Measurements from ENCODE around the gene SCGB3A1. TPM values are rescaled to one million over a fixed set of nuclear protein-coding genes. Genes with fewer than 3 reads are reported as not detected.

Gene SCGB3A1
- total RNA-seq, 1 donor from 2014 or later: not detected

DNA sequence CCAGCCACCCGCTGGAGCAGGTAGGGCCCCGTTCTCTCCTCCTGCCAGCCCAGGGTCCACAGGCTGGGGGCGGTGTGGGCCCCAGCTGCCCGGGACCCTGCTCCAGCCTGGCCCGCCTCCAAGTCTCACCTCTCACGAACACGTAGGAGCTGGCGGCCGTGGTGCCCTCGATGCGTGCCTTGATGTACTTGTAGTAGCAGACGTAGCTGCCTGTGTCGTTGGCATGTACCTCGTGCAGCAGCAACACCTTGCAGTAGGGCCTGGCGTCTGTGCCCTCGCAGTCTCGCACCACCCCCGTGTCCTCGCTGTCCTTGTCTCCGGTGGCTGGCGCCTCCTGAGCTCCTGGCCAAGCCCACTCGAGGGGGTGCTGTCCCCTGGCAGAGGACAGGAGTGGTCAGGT lies 39.1 kb upstream of the SCGB3A1 start:
- no peak overlapping the region for H3K27ac ChIP-seq (replicated peaks)
- DNase-seq: no peak
- intact Hi-C loops (cut with micrococcal nuclease): no loop called here

DNA sequence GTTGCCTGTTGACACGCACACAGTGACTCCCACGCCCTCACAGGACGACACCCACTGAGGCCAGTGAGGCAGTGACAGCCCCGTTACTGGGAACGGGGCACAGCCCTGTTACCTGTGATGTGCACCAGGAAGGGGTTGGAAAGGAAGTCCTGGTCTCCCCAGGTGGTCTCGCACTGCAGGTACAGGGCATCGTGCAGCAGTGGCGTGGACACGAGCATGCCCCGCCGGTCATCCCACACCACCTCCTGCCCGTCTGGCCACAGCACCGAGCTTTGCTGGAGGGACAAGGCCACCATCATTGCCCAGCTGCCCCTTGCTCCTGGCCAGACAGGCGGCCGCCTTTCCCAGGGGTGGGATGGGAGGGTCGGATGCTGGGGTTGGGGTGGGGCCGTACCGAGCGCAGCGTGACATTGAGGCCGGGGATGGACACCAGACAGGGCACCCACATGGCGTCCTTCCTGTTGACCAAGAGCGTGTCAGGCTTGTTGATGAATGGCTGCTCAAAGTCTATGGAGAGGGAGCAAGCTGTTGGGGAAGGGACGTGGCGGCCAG lies 38.6 kb upstream of the SCGB3A1 start:
- Histone ChIP-seq H3K4me1 (peaks cover 9% of the 10 kb centered on the region), H3K27me3 (ENCODE audit: low read depth) (peaks cover 24% of the 10 kb centered on the region), H3K36me3 (no peaks in the 10 kb centered on the region), H3K27ac (replicated peaks) (no peak overlapping the region), H3K4me3 (no peak overlapping the region), H3K9me3 (replicated peaks) (no peaks in the 10 kb centered on the region)
- no peak for DNase-seq
- TF ChIP-seq, protein P1, sequence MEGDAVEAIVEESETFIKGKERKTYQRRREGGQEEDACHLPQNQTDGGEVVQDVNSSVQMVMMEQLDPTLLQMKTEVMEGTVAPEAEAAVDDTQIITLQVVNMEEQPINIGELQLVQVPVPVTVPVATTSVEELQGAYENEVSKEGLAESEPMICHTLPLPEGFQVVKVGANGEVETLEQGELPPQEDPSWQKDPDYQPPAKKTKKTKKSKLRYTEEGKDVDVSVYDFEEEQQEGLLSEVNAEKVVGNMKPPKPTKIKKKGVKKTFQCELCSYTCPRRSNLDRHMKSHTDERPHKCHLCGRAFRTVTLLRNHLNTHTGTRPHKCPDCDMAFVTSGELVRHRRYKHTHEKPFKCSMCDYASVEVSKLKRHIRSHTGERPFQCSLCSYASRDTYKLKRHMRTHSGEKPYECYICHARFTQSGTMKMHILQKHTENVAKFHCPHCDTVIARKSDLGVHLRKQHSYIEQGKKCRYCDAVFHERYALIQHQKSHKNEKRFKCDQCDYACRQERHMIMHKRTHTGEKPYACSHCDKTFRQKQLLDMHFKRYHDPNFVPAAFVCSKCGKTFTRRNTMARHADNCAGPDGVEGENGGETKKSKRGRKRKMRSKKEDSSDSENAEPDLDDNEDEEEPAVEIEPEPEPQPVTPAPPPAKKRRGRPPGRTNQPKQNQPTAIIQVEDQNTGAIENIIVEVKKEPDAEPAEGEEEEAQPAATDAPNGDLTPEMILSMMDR (IDR thresholded peaks at IDR 0.05; ENCODE audit: borderline replicate concordance): no peak
- intact Hi-C loops (cut with micrococcal nuclease): no loop called here

More for the DNA sequence above, 39.1 kb upstream of the SCGB3A1 start:
- TF ChIP-seq, protein P1 (IDR thresholded peaks at IDR 0.05; ENCODE audit: borderline replicate concordance): no peak
- no peaks in the 10 kb centered on the region for H3K9me3 ChIP-seq (replicated peaks)
- H3K4me3 ChIP-seq: no peak overlapping the region
- no peaks in the 10 kb centered on the region for H3K36me3 ChIP-seq
- H3K4me1 ChIP-seq: peaks cover 9% of the 10 kb centered on the region
- peaks cover 24% of the 10 kb centered on the region for H3K27me3 ChIP-seq (ENCODE audit: low read depth)

DNA sequence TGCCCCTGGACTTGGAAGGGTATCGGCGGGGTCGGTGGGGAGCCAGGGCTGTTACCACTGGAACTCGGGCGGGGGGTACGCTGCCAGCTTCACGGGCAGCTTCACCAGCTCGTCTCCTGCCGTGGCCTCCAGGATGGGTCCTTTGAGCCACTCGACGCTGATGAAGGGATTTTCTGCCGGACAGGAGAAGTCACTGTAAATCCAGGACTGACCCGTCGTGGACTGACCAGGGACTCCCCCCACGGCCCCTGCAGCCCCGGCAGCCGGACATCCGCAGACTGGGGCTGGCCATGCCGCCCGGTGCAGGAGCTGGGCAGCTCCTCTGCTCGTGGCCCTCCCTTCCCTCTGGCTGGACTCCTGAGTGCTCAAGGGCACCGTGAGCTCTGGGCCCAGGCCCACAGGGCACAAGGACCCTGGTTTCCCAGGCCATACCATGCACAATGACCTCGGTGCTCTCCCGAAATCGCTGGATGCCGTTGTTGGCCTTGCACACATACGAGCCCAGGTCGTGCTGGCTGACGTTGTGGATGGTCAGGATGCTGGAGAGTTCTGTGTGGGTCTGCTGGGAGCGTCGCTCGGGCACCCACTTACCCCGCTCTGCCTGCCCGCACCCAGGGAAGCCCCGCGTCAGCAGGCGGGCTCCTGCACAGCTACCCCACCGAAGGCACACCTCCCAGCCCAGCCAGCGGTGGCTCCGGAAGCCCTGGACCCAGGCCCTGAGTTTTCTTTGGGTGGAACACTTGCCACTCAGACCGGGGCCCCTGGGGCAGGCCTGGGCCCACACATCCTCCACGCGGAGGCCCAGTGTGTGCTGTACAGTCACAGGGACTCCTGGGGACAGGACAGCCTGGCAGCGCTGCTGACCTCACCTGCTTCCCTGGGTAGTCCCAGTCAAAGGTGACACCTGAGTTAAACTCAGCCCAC lies 37.8 kb upstream of the SCGB3A1 start:
- intact Hi-C loops (cut with micrococcal nuclease): no loop called here
- Histone ChIP-seq H3K4me1 (peaks cover 15% of the 10 kb centered on the region), H3K27me3 (ENCODE audit: low read depth) (peaks cover 24% of the 10 kb centered on the region), H3K36me3 (no peaks in the 10 kb centered on the region), H3K27ac (replicated peaks) (no peak overlapping the region), H3K9me3 (replicated peaks) (no peaks in the 10 kb centered on the region), H3K4me3 (no peak overlapping the region)
- TF ChIP-seq, protein P1 (IDR thresholded peaks at IDR 0.05; ENCODE audit: borderline replicate concordance): no peak
- DNase-seq: no peak

DNA sequence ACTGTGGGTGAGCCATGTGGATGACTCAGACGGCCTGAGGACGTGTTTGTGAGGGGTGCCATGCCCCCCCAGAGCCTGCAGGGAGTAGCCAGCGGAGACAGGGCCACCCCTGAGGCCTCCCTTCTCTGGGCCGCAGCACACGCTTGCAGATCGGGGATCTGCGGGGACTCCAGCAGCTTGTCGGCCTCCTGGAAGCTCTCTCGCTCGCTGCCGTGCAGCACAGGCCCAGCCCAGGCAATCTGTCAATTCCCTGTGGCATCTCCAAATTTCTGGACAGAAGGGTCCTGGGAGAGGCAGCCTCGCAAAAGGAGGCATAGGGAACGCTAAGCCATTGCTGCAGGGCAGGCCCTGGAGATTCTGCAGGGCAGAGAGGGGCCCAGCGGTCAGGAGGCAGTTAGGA lies 36.9 kb upstream of the SCGB3A1 start:
- H3K27ac ChIP-seq (replicated peaks): no peak overlapping the region
- H3K4me3 ChIP-seq: no peak overlapping the region
- H3K4me1 ChIP-seq: peaks cover 20% of the 10 kb centered on the region
- TF ChIP-seq, protein P1 (IDR thresholded peaks at IDR 0.05; ENCODE audit: borderline replicate concordance): no peak
- intact Hi-C loops (cut with micrococcal nuclease): no loop called here
- DNase-seq: no peak
- peaks cover 18% of the 10 kb centered on the region for H3K27me3 ChIP-seq (ENCODE audit: low read depth)
- no peaks in the 10 kb centered on the region for H3K36me3 ChIP-seq
- H3K9me3 ChIP-seq (replicated peaks): no peaks in the 10 kb centered on the region

DNA sequence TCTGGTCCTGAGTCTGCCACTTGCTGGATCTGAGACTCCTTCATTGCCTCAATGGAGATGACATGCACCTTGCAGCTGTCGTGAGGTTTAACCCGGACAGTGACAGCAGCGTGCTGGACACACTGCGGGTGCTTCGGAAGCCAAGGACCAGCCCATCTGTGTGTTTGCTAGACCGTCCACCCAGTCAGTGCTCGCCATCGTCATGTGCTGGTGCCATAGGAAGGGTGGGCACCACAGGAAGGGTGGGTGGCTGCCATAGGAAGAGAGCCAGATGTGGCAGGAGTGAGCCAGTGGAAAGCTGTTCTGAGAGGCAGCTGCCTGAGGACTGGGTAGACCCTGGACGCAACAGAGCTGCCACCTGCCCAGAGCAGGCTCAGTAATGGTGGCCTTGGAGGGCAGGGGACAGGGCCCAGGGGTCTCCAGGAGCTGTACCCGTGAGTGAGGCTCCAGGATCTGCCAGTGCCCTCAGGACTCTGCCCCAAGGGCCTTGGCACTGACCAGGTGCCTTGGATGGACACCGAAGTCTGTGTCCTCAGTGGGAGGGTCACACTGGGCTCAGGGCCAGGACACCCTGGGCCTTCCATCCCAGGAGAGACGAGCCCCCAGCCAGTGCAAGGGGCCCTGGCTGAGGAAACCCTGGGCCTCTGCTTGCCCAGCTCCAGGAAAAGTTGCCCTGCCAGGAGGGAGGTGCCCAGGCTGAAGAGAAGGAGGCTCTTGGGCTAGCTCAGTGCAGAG lies 36.3 kb upstream of the SCGB3A1 start:
- no peak overlapping the region for H3K4me3 ChIP-seq
- intact Hi-C loops (cut with micrococcal nuclease): no loop called here
- H3K27me3 ChIP-seq (ENCODE audit: low read depth): peaks cover 12% of the 10 kb centered on the region
- no peaks in the 10 kb centered on the region for H3K36me3 ChIP-seq
- peaks cover 18% of the 10 kb centered on the region for H3K4me1 ChIP-seq
- TF ChIP-seq, protein P1 (IDR thresholded peaks at IDR 0.05; ENCODE audit: borderline replicate concordance): no peak
- H3K9me3 ChIP-seq (replicated peaks): no peaks in the 10 kb centered on the region
- H3K27ac ChIP-seq (replicated peaks): no peak overlapping the region
- no peak for DNase-seq

All from left ventricle myocardium inferior (tissue), 1 donor.